ENCODE data around the gene PROKR1. TPM values are rescaled to one million over a fixed set of nuclear protein-coding genes. Genes with fewer than 3 reads are reported as not detected.

PROKR1 gene
- total and polyA plus RNA-seq, 12 donors = 0.06 TPM; not detected in 11

DNA sequence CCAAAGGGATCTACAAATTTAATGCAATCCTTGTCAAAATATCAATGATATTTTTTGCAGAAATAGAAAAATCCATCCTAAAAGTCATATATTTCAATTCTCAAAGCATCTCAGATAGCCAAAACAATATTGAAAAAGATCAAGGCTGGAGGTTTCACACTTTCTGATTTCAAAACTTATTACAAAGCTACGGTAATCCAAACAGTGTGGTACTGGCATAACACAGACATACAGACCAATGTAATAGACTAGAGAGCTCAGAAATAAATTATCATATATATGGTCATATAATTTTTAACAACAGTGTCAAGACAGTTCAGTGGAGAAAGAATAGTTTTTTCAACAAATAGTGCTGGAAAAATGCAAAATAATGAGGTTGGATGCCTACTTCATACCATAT lies 40.3 kb upstream of the PROKR1 start:
- Histone ChIP-seq H3K27ac (no peak overlapping the region), H3K9me3 (peaks cover 0 to 68% (median 17%) of the 10 kb centered on the region in 11 donors), H3K36me3 (no peaks in the 10 kb centered on the region), H3K4me3 (no peak overlapping the region), H3K27me3 (no peaks in the 10 kb centered on the region), H3K4me1 (no peaks in the 10 kb centered on the region)
- WGBS, 2 donors = 97% methylated on average over 1 of the region's 1 CpG
- TF ChIP-seq, protein P1, sequence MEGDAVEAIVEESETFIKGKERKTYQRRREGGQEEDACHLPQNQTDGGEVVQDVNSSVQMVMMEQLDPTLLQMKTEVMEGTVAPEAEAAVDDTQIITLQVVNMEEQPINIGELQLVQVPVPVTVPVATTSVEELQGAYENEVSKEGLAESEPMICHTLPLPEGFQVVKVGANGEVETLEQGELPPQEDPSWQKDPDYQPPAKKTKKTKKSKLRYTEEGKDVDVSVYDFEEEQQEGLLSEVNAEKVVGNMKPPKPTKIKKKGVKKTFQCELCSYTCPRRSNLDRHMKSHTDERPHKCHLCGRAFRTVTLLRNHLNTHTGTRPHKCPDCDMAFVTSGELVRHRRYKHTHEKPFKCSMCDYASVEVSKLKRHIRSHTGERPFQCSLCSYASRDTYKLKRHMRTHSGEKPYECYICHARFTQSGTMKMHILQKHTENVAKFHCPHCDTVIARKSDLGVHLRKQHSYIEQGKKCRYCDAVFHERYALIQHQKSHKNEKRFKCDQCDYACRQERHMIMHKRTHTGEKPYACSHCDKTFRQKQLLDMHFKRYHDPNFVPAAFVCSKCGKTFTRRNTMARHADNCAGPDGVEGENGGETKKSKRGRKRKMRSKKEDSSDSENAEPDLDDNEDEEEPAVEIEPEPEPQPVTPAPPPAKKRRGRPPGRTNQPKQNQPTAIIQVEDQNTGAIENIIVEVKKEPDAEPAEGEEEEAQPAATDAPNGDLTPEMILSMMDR (IDR thresholded peaks at IDR 0.05) = no peak
- DNase-seq (no peak), ATAC-seq (no peak)
- intact Hi-C loops (cut with DNase I) = no loop called here

DNA sequence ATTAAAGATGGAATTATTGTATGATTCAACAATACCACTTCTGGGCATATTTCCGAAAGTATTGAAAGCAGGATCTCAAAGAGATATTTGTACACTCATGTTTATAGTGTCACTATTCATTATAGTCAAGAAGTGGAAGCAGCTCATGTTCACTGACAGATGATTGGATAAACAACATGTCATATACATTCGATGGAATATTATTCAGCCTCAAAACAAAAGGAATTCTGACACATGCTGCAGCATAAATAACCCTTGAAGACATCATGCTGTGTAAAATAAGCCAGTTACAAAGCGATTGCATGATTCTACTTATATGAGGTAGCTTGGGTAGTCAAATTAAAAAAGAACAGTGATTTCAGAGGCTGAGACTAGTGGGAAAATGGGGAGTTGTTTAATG lies 39.3 kb upstream of the PROKR1 start:
- TF ChIP-seq, protein P1 (IDR thresholded peaks at IDR 0.05) = no peak
- ATAC-seq (no peak), DNase-seq (no peak)
- Histone ChIP-seq H3K9me3 (peaks cover 0 to 75% (median 17%) of the 10 kb centered on the region in 11 donors), H3K27me3 (no peaks in the 10 kb centered on the region), H3K27ac (no peak overlapping the region), H3K4me3 (no peak overlapping the region), H3K4me1 (no peaks in the 10 kb centered on the region), H3K36me3 (no peaks in the 10 kb centered on the region)
- intact Hi-C loops (cut with DNase I) = no loop called here
- WGBS, 2 donors = 88% methylated on average over 3 of the region's 3 CpGs

DNA sequence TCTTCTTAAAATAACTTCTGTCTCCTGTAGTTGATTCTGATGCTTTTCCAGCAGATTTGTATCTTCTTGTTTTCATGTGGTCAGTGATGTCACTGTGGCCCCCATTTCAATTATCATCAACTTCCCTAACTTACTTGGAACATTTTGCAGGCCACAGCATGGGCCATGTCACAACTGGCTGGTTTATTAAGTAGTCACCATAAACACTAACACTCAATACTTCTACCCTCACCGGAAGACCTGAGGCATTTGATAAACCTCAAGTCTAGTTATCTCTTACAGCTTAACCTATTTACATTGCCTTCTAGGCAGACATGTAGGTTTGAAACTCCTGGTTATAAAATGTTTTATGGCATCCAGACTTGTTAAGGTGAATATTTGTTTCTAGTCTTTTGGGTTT lies 37.4 kb upstream of the PROKR1 start:
- H3K36me3 ChIP-seq = no peaks in the 10 kb centered on the region
- H3K4me3 ChIP-seq = no peak overlapping the region
- ATAC-seq (no peak), DNase-seq (no peak)
- TF ChIP-seq, protein P1 (IDR thresholded peaks at IDR 0.05) = no peak
- H3K27me3 ChIP-seq = no peaks in the 10 kb centered on the region
- H3K9me3 ChIP-seq = peaks cover 0 to 73% (median 23%) of the 10 kb centered on the region in 11 donors
- intact Hi-C loops (cut with DNase I) = no loop called here
- H3K4me1 ChIP-seq = no peaks in the 10 kb centered on the region
- 91 to 97% methylated on average over 1 of the region's 1 CpG for WGBS, 2 donors
- no peak overlapping the region for H3K27ac ChIP-seq

DNA sequence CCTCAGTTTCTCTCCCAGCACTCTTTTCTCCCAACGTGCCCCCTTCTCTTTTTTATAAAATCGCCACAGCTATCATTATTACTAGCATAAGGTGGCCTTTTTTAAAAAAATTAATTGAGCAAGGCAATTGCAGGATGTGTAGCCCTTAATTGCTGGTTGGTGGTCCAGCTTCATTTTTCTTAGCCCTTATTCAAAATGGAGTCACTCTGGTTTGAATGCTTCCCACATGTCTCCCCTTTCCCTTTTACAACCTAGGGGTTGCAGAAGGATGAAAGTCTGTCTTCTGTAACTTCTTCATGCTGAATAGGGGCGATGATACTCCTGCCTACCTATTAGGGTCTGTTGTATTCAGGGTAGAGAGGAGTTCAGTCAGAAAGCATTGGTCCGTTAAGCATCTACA lies 36.6 kb upstream of the PROKR1 start:
- H3K9me3 ChIP-seq = peaks cover 0 to 66% (median 21%) of the 10 kb centered on the region in 11 donors
- intact Hi-C loops (cut with DNase I) = no loop called here
- no peaks in the 10 kb centered on the region for H3K27me3 ChIP-seq
- TF ChIP-seq, protein P1 (IDR thresholded peaks at IDR 0.05) = no peak
- H3K27ac ChIP-seq = no peak overlapping the region
- H3K36me3 ChIP-seq = no peaks in the 10 kb centered on the region
- H3K4me1 ChIP-seq = no peaks in the 10 kb centered on the region
- DNase-seq (no peak), ATAC-seq (no peak)
- 88 to 92% methylated on average over 4 of the region's 4 CpGs for WGBS, 2 donors
- H3K4me3 ChIP-seq = no peak overlapping the region
